IPS-11a (cell line): Measurements from ENCODE around the gene FCER2.
"Not testable (repeated sequence)": the region's sequence is repeated elsewhere in the genome, so short reads cannot be mapped to it uniquely, and the experiment has no call there.

Experiments used
- H3K4me3 ChIP-seq: one replicate; pipeline ENCODE4 v1.5.1; 2013; ENCODE audit warnings: low read depth, low read length, control low read depth

FCER2 gene

DNA sequence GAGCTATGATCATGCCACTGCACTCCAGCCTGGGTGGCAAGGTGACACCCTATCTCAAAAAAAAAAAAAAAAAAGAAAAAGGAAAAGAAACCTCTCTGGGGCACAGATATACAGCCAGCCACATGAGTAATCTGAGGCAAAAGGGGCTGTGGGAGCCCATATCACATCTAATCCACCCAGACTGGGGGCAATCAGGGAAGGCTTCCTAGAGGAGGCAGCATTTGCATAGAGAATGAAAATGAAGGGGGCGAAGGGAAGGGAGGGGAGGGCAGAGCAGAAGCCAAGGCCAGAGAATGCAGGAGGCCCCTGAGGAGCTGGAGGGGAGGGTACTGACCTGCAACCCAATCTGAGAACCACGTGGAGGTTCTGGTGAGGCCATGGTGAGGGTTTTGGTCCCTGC lies 51.8 kb downstream of the FCER2 start:
- H3K4me3 ChIP-seq, result no peak overlapping the region

DNA sequence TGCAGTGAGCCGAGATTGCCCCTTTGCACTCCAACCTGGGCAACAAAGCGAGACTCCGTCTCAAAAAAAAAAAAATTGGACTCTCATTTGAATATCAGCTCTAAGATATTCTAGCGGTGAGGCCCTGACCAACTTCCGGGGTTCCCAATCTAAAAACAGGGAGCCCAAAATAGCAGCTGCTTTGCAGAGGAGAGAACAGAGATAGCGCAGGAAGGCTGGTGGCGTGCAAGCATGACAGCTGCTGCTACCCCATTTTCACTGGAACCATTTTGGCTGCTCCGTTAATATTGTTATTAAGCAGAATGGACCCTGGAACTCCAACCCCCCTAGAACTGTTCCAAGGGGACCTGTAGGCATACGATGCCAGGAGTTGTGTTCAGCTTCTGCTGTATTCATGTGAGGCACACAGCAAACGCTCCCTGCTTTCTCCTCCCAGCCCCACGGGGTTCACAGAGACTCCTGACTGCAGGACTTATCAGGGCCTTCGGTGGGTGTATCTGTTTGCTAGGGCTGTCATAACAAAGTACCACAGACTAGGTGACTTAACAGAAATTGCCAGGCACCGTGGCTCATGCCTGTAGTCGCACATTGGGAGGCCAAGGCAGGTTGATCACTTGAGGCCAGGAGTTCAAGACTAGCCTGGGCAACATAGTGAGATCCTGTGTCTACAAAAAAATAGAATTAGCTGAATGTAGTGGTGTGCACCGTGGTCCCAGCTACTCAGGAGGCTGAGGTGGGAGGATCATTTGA lies 53.5 kb downstream of the FCER2 start:
- H3K4me3 ChIP-seq, result no peak overlapping the region

DNA sequence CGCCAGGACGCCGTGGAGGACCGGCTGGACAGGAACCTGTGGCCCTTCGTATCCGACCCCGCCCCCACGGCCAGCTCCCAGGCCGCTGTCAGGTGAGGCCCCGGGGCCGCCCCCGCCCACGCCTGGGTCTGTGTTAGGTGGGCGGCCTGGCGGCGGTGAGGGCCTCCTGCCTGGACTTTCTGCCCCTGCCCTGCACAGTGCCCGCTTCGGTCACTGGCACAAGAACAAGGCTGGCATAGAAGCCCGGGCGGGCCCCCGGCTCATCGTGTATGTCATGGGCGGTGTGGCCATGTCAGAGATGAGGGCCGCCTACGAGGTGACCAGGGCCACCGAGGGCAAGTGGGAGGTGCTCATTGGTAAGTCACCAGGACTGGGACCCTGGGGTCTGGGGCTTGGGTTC lies 54.8 kb downstream of the FCER2 start:
- no peak overlapping the region for H3K4me3 ChIP-seq

DNA sequence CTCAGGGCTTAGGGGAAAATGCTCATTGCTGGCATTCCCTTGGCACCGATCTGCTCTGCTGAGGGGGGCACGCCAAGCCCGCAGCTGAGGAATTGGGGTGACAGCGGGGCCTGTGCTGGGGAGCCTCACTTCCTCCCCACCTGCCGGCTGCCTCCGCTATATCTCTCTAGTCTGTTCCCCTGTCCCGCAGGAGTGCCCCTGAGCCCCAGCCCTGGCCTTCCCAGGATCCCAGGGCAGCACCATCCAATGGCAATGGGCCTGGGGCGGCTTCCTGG lies 55.6 kb downstream of the FCER2 start:
- no peak overlapping the region for H3K4me3 ChIP-seq

GRCh38 chr19:7645656-7646425 lies 56.1 kb downstream of the FCER2 start:
- no peak overlapping the region for H3K4me3 ChIP-seq

DNA sequence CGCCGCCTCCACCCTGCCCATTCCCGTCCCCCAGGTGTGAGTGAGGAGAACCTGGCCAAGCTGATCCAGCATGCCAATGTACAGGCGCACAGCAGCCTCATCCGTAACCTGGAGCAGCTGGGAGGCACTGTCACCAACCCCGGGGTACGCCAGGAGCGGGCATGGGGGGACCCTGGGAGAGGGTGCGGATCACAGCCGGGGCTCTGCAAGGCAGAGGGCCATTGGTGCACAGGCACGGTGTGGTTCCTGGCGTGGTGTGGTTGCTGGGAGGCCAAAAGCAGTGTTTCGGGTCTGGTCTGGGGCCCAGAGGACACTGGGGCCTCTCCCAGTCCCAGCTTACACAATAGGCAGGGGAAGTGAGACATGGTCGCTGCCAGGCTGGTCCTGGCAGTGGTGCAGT lies 56.8 kb downstream of the FCER2 start:
- no peak overlapping the region for H3K4me3 ChIP-seq

- H3K4me3 ChIP-seq, result no peak overlapping the region
Observed at GRCh38 chr19:7644550-7644877, 57.4 kb downstream of the FCER2 start.

DNA sequence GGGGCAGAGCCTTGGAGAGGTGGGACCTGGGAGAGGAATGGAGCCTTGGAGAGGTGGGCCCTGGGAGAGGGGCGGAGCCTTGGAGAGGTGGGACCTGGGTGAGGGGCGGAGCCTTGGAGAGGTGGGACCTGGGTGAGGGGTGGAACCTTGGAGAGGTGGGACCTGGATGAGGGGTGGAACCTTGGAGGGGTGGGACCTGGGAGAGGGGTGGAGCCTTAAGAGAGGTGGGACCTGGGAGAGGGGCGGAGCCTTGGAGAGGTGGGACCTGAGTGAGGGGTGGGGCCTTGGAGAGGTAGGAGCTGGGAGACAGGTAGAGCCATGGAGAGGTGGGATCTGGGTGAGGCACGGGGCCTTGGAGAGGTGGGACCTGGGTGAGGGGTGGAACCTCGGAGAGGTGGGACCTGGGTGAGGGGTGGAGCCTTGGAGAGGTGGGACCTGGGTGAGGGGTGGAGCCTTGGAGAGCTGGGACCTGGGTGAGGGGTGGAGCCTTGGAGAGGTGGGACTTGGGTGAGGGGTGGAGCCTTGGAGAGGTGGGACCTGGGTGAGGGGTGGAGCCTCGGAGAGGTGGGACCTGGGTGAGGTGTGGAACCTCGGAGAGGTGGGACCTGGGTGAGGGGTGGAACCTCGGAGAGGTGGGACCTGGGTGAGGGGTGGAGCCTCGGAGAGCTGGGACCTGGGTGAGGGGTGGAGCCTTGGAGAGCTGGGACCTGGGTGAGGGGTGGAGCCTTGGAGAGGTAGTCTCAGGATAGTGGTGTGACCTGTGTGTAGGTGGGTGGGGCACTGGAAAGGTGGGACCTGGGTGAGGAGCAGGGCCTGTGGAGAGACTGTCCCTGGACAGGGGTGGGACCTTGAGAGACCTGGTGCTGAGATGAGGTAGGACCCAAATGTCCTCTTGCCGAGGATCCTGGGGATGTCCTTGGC lies 58.0 kb downstream of the FCER2 start:
- not testable (repeated sequence) for H3K4me3 ChIP-seq

GRCh38 chr19:7643031-7643415 lies 58.9 kb downstream of the FCER2 start:
- no peak overlapping the region for H3K4me3 ChIP-seq

DNA sequence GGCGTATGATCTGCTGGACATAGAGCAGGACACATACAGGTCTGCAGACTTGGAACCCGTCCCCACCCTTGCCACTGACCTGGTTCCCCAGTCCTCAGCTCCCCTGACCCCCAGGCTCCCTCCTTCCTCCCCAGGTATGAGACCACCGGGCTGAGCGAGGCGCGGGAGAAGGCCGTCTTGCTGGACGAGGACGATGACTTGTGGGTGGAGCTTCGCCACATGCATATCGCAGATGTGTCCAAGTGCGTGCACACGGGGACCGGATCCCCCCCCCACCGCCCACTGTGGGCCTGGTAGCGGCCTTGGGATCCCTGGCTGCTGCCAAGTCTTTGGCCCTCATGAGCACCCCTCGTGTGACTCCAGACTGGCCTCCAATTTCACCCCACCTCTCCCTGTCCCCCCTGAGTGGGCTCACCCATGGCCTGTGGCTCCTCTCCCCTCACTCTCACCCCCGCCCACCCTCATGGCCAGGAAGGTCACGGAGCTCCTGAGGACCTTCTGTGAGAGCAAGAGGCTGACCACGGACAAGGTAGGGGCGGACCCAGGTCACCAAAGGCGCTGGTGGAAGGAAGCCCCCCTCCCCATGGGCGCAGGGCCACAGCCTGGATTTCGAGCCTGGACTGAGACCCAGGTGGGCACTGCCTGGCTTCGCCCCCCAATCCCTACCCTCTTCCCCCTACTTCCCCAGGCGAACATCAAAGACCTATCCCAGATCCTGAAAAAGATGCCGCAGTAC lies 59.5 kb downstream of the FCER2 start:
- H3K4me3 ChIP-seq, result no peak overlapping the region

DNA sequence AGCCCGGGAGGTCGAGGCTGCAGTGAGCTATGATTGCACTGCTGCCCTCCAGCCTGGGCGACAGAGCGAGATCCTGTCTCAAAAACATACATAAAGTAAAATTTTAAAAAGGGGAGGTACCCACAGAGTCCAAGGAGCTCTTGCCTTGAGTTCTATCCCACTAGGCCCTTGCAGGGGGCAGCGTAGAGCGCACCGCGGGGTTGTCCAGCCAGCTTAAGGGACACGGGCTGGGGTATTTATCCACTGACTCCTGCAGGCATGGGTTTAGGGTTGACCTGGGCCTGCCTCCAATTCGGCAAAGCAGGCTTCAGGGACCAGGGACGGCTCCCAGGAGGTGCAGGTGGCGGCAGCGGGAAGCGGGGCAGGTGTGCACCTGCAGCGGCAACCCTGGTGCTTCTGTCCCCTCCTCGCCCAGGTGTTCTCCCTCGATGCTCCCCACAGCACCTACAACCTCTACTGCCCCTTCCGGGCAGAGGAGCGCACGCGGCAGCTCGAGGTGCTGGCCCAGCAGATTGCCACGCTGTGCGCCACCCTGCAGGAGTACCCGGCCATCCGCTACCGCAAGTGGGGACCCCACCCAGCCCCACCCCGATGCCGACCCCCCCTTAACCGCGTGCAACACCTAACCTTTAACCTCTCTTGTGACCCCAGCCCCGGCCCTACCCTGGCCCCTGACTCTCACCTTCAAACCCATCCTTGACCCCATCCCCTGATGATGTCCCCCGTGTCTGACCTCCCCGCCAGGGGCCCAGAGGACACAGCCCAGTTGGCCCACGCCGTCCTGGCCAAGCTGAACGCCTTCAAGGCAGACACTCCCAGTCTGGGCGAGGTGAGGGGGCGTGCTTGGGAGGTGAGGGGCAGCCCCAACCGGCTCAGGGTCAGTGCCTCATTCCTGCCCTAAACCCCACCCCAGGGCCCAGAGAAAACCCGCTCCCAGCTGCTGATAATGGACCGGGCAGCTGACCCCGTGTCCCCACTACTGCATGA lies 60.3 kb downstream of the FCER2 start:
- H3K4me3 ChIP-seq, result no peak overlapping the region

DNA sequence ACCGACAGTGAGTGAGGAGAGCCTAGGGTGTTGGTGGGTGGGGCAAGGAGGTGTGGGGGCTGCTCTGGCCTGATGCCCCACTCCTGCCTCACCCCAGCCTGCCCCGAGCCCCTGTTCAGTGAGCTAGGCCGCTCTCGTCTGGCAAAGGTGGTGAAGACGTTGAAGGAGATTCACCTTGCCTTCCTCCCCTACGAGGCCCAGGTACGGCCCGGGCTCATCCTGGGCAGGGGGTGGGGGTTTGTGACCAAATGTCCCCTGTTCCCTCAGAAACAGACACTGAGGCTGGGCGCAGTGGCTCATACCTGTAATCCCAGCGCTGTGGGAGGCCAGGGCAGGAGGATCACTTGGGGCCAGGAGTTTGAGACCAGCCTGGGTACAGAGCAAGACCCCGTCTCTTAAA lies 61.1 kb downstream of the FCER2 start:
- no peak overlapping the region for H3K4me3 ChIP-seq

DNA sequence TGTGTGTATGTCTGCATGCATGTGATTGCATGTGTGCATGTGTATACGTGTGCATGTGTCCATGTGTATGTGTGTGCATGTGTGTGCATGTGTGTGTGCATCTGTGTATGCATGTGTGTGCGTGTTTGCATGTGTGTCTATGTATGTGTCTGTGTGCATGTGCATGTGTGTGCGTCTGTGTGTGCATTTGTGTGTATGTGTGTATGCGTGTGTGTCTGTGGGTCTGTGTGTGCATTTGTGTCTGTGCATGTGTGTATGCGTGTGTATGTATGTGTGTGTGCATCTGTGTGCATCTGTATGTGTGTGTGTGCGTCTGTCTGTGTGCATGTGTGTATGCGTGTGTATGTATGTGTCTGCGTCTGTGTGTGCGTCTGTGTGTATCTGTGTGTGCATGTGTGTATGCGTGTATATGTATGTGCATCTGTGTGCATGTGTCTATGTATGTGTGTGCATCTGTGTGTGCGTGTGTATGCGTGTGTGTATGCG lies 62.0 kb downstream of the FCER2 start:
- no peak overlapping the region for H3K4me3 ChIP-seq

DNA sequence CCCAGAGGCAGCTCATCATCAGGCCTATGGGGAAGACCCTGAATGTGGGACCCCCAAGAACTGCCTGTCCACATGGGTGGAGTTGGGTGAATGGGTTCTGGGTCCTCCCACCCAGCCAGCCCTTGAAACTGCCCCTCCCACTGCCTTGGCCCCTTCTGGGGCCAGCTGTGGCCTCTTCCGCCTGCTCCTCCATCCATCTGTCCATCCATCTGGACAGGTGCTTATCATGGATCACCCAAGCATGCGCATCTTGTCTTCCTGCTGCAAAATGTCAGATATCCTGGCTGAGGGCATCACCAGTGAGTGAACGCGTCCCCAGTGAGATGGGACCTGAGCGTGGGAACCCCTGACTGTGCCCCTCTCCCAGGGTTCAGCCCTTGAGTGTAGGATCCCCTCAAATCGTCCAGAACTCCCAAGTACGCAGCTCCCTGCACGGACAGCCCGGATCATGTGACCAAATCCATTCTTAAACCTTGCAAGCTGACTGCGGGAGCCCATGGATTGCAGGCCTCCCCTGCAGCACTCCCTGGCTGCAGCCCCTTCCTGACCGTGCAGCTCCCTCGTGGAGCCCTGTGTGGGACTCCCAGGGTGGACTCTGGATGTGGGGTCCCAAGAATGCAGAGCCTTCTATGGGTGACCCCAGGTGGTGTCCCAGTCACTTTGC lies 63.0 kb downstream of the FCER2 start:
- H3K4me3 ChIP-seq, result no peak overlapping the region
